Erythroblast (primary cell): ENCODE results near the gene AP3B1.

ENCODE experiments used
- GATA1 ChIP-seq: IDR thresholded peaks from 2 replicates; pipeline ENCODE4 v1.6.1; 2011; ENCODE audit warnings: low read depth, mild to moderate bottlenecking, control low read depth, low read length, moderate library complexity
- POLR2A ChIP-seq: IDR thresholded peaks from 2 replicates; pipeline ENCODE4 v1.6.1; 2011; ENCODE audit warnings: mild to moderate bottlenecking, low read length

GRCh38 chr5:78283105-78283504 lies 11.4 kb downstream of the AP3B1 start:
- TF ChIP-seq POLR2A = no peak
- no peak for TF ChIP-seq GATA1
